OCI-LY3 (cell line): ENCODE results near the gene CLTCL1.
"Not testable (repeated sequence)": the region's sequence is repeated elsewhere in the genome, so short reads cannot be mapped to it uniquely, and the experiment has no call there.

Source experiments
- H2AFZ ChIP-seq: fragments of 200-600, 300-600 bp; shearing (Covaris generic); 2 replicates; pipeline ENCODE4 v1.6.0; 2014; ENCODE audit warnings: antibody characterized with exemption, low read depth, low read length
- H3K27ac ChIP-seq: fragments of 200-600, 300-600 bp; sonication (generic); 2 replicates; pipeline ENCODE4 v1.5.1; 2014; ENCODE audit warnings: mild to moderate bottlenecking, low read length, moderate library complexity, mixed read lengths
- H3K27me3 ChIP-seq: fragments of 200-600, 300-600 bp; sonication (generic); 2 replicates; pipeline ENCODE4 v1.6.1; 2014; ENCODE audit warnings: low read depth, low read length, mixed read lengths
- H3K36me3 ChIP-seq: fragments of 200-600, 300-600 bp; sonication (generic); replicated peaks from 2 replicates; pipeline ENCODE3; 2014; ENCODE audit warnings: low read depth, low read length, mixed read lengths
- H3K4me1 ChIP-seq: fragments of 300-600, 200-600 bp; sonication (generic); 2 replicates; pipeline ENCODE4 v1.6.1; 2014; ENCODE audit warnings: low read length, mixed read lengths
- H3K4me2 ChIP-seq: fragments of 200-600, 300-600 bp; sonication (generic); 2 replicates; pipeline ENCODE4 v1.6.1; 2014; ENCODE audit warnings: low read length, mixed read lengths
- H3K4me3 ChIP-seq: fragments of 300-600, 200-600 bp; sonication (generic); 2 replicates; pipeline ENCODE4 v1.5.1; 2014; ENCODE audit warnings: antibody characterized with exemption, mild to moderate bottlenecking, low read length, moderate library complexity
- H3K79me2 ChIP-seq: fragments of 300-600, 200-600 bp; shearing (Covaris generic); 2 replicates; pipeline ENCODE4 v1.6.1; 2014; ENCODE audit warnings: mild to moderate bottlenecking, low read length, mixed read lengths
- H3K9ac ChIP-seq: fragments of 300-600, 200-600 bp; shearing (Covaris generic); 2 replicates; pipeline ENCODE4 v1.6.0; 2014; ENCODE audit warnings: mild to moderate bottlenecking, low read length, moderate library complexity
- H3K9me3 ChIP-seq: fragments of 200-600, 300-600 bp; shearing (Covaris generic); 2 replicates; pipeline ENCODE4 v1.6.1; 2014; ENCODE audit warnings: low read length, mixed read lengths; ENCODE audit not compliant: insufficient read depth
- H4K20me1 ChIP-seq: fragments of 200-600, 300-600 bp; sonication (generic); 2 replicates; pipeline ENCODE4 v1.6.1; 2016; ENCODE audit warnings: low read length, mixed read lengths; ENCODE audit not compliant: insufficient read depth
- EZH2phosphoT487 ChIP-seq: fragments of 200-600 bp; shearing (Covaris generic); IDR thresholded peaks from 2 replicates; pipeline ENCODE4 v1.6.1; 2018; ENCODE audit warnings: antibody characterized with exemption, mixed run types, low read depth
- TF ChIP-seq, protein P1 (sequence below): fragments of 200-600, 300-600 bp; sonication (generic); IDR thresholded peaks from 2 replicates; pipeline ENCODE4 v1.5.1; 2014; ENCODE audit warnings: antibody characterized with exemption, low read length, low read depth

CLTCL1 gene

GRCh38 chr22:19285831-19286230, 5.7 kb downstream of the CLTCL1 start:
- Histone ChIP-seq H3K4me2 (no peak overlapping the region), H3K9ac (no peak overlapping the region), H3K36me3 (no peaks in the 10 kb centered on the region), H4K20me1 (no peaks in the 10 kb centered on the region), H3K4me3 (no peak overlapping the region), H2AFZ (no peak overlapping the region), H3K9me3 (no peaks in the 10 kb centered on the region), H3K27ac (no peak overlapping the region), H3K4me1 (peaks cover 5% of the 10 kb centered on the region), H3K27me3 (peaks cover 33% of the 10 kb centered on the region), H3K79me2 (no peaks in the 10 kb centered on the region)
- TF ChIP-seq, protein P1, sequence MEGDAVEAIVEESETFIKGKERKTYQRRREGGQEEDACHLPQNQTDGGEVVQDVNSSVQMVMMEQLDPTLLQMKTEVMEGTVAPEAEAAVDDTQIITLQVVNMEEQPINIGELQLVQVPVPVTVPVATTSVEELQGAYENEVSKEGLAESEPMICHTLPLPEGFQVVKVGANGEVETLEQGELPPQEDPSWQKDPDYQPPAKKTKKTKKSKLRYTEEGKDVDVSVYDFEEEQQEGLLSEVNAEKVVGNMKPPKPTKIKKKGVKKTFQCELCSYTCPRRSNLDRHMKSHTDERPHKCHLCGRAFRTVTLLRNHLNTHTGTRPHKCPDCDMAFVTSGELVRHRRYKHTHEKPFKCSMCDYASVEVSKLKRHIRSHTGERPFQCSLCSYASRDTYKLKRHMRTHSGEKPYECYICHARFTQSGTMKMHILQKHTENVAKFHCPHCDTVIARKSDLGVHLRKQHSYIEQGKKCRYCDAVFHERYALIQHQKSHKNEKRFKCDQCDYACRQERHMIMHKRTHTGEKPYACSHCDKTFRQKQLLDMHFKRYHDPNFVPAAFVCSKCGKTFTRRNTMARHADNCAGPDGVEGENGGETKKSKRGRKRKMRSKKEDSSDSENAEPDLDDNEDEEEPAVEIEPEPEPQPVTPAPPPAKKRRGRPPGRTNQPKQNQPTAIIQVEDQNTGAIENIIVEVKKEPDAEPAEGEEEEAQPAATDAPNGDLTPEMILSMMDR, result no peak
- TF ChIP-seq EZH2phosphoT487, result no peak

GRCh38 chr22:19279143-19279542, 12.4 kb downstream of the CLTCL1 start:
- H3K4me3 ChIP-seq, H2AFZ ChIP-seq, H3K4me2 ChIP-seq, H3K4me1 ChIP-seq, H3K79me2 ChIP-seq, H3K9me3 ChIP-seq, H3K27me3 ChIP-seq, H4K20me1 ChIP-seq, H3K9ac ChIP-seq, H3K27ac ChIP-seq, H3K36me3 ChIP-seq: not testable (repeated sequence)

GRCh38 chr22:19277785-19278184, 13.7 kb downstream of the CLTCL1 start:
- Histone ChIP-seq H3K4me3 (no peak overlapping the region), H2AFZ (no peak overlapping the region), H3K27ac (no peak overlapping the region), H3K79me2 (no peaks in the 10 kb centered on the region), H3K27me3 (no peaks in the 10 kb centered on the region), H3K9me3 (no peaks in the 10 kb centered on the region), H3K36me3 (no peaks in the 10 kb centered on the region), H3K4me1 (no peaks in the 10 kb centered on the region), H4K20me1 (no peaks in the 10 kb centered on the region), H3K4me2 (no peak overlapping the region), H3K9ac (no peak overlapping the region)
- TF ChIP-seq, protein P1, result no peak
- TF ChIP-seq EZH2phosphoT487, result no peak

- H4K20me1 ChIP-seq, result no peaks in the 10 kb centered on the region
- no peaks in the 10 kb centered on the region for H3K36me3 ChIP-seq
- no peak overlapping the region for H3K4me3 ChIP-seq
- no peak overlapping the region for H2AFZ ChIP-seq
- no peak for TF ChIP-seq EZH2phosphoT487
- TF ChIP-seq, protein P1, result no peak
- H3K79me2 ChIP-seq, result no peaks in the 10 kb centered on the region
- H3K4me1 ChIP-seq, result no peaks in the 10 kb centered on the region
- H3K27ac ChIP-seq, result no peak overlapping the region
- H3K4me2 ChIP-seq, result no peak overlapping the region
- H3K9me3 ChIP-seq, result no peaks in the 10 kb centered on the region
- no peak overlapping the region for H3K9ac ChIP-seq
- no peaks in the 10 kb centered on the region for H3K27me3 ChIP-seq
Observed at GRCh38 chr22:19275919-19276600, 15.5 kb downstream of the CLTCL1 start.
